Esophagus muscularis mucosa (tissue), 4 donors: ENCODE measurements around the gene UST.

Source experiments
- CTCF ChIP-seq, 3 experiments: fragments of 200-600 bp in 2 of 3; fragments of 450-650 bp in 1 of 3; sonication (generic) in 2 of 3; IDR thresholded peaks; one replicate each; pipeline ENCODE4 v1.5.1; 2017 to 2019; ENCODE audit warnings: antibody characterized with exemption in 3 of 3, mild to moderate bottlenecking in 2 of 3, moderate library complexity in 1 of 3
- EP300 ChIP-seq: sonication (generic); formaldehyde crosslinking; IDR thresholded peaks from one replicate; pipeline ENCODE4 v1.6.1; 2017; ENCODE audit warnings: antibody characterized with exemption
- POLR2A ChIP-seq: fragments of 450-650 bp; IDR thresholded peaks from one replicate; pipeline ENCODE4 v1.6.1; 2017; ENCODE audit warnings: antibody characterized with exemption, moderate library complexity, mild to moderate bottlenecking, low read depth
- POLR2AphosphoS5 ChIP-seq, 2 donors: sonication (generic); formaldehyde crosslinking; IDR thresholded peaks; one replicate each; pipeline ENCODE4 v1.6.1; 2017; ENCODE audit warnings: antibody characterized with exemption in 2 of 2

GRCh38 chr6:148816117-148816516 is 69.3 kb downstream of the UST start:
- TF ChIP-seq CTCF (IDR thresholded peaks at IDR 0.05) (no peak), POLR2A (no peak), POLR2AphosphoS5 (IDR thresholded peaks at IDR 0.05) (no peak), EP300 (no peak)
